GM12872 (cell line): Measurements from ENCODE around the gene IBA57.

ENCODE experiments used
- CTCF ChIP-seq: IDR thresholded peaks from 3 replicates; pipeline ENCODE4 v1.5.1; 2011; ENCODE audit warnings: low read depth, mild to moderate bottlenecking, low read length, moderate library complexity; ENCODE audit not compliant: insufficient read depth

Gene IBA57

GRCh38 chr1:228125185-228125584, 40.4 kb upstream of the IBA57 start:
- TF ChIP-seq CTCF = no peak

- TF ChIP-seq CTCF = no peak
Observed at GRCh38 chr1:228131766-228132165, 33.8 kb upstream of the IBA57 start.

- no peak for TF ChIP-seq CTCF
Observed at GRCh38 chr1:228134591-228134990, 31.0 kb upstream of the IBA57 start.

GRCh38 chr1:228136901-228137300, 28.7 kb upstream of the IBA57 start:
- TF ChIP-seq CTCF = no peak

- no peak for TF ChIP-seq CTCF
Observed at GRCh38 chr1:228139406-228139930, 26.1 kb upstream of the IBA57 start.

GRCh38 chr1:228139931-228140723, 25.5 kb upstream of the IBA57 start, which contains the start of gene GUK1:
TSS of gene GUK1 (plus strand) at chr1:228140279. CDS start at chr1:228140303, 24 bp downstream.
- no peak for TF ChIP-seq CTCF

GRCh38 chr1:228140724-228141225, 24.8 kb upstream of the IBA57 start:
- TF ChIP-seq CTCF = no peak
